ENCODE data around the gene TMEM145. TPM values are rescaled to one million over a fixed set of nuclear protein-coding genes. Genes with fewer than 3 reads are reported as not detected.
A peak's percentile ranks its signal among the peaks of the same experiment; 100 is the strongest.

TMEM145 gene
- total and polyA plus RNA-seq, 9 of the 15 experiments (the other 6 are each of a cell fraction or from before 2014, with no cell fraction given), result 0.80 to 5.5 (median 1.9) TPM; not detected in 3

DNA sequence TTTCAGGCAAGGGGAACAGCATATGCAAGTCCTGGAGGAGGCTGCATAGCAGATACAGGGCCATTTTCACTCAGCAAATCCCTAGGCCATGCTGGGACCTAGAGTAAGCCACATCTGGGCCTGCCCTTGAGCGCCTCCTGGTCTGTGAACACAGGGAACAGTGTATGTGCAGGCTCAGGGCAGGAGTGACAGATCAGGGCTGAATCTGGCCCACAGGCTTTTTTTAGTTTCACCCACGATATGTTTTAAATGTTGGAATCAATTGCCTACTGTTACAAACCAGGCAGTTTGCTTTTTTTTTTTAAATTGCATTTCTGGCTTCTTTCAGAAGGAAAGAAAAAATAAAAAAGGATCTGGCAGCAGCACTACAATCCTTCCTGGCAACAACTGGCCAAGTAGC, 1.5 kb upstream of the TMEM145 start (continued):
- TF ChIP-seq, protein P1, sequence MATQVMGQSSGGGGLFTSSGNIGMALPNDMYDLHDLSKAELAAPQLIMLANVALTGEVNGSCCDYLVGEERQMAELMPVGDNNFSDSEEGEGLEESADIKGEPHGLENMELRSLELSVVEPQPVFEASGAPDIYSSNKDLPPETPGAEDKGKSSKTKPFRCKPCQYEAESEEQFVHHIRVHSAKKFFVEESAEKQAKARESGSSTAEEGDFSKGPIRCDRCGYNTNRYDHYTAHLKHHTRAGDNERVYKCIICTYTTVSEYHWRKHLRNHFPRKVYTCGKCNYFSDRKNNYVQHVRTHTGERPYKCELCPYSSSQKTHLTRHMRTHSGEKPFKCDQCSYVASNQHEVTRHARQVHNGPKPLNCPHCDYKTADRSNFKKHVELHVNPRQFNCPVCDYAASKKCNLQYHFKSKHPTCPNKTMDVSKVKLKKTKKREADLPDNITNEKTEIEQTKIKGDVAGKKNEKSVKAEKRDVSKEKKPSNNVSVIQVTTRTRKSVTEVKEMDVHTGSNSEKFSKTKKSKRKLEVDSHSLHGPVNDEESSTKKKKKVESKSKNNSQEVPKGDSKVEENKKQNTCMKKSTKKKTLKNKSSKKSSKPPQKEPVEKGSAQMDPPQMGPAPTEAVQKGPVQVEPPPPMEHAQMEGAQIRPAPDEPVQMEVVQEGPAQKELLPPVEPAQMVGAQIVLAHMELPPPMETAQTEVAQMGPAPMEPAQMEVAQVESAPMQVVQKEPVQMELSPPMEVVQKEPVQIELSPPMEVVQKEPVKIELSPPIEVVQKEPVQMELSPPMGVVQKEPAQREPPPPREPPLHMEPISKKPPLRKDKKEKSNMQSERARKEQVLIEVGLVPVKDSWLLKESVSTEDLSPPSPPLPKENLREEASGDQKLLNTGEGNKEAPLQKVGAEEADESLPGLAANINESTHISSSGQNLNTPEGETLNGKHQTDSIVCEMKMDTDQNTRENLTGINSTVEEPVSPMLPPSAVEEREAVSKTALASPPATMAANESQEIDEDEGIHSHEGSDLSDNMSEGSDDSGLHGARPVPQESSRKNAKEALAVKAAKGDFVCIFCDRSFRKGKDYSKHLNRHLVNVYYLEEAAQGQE (IDR thresholded peaks at IDR 0.05; ENCODE audit: borderline replicate concordance), result 0 out of 2 replicates have a peak, but pooled peaks have one; percentile 23
- TF ChIP-seq, protein P1 (CRISPR knock-in tag; IDR thresholded peaks at IDR 0.05; ENCODE audit: low read depth), result no peak
- TF ChIP-seq ZNF316 (IDR thresholded peaks at IDR 0.05) (no peak), COPS2 (conservative IDR thresholded peaks at IDR 0.05) (no peak), CREM (IDR thresholded peaks at IDR 0.05; ENCODE audit: low read depth) (no peak), RAD21 (CRISPR knock-in tag; conservative IDR thresholded peaks at IDR 0.05 in 1 of 2, IDR thresholded peaks at IDR 0.05 in 1 of 2) (peak in 1 of 2 experiments; percentile 34; a peak in 2 of 4 replicates), ZNF175 (CRISPR knock-in tag; IDR thresholded peaks at IDR 0.05; ENCODE audit: low read depth) (no peak), SMARCE1 (IDR thresholded peaks at IDR 0.05) (no peak), CBX8 (IDR thresholded peaks at IDR 0.05; ENCODE audit: borderline replicate concordance, extremely low read depth, low read depth, low read length, poor library complexity, severe bottlenecking) (no peak), ZNF707 (CRISPR knock-in tag; conservative IDR thresholded peaks at IDR 0.05) (no peak), ETV5 (CRISPR knock-in tag; IDR thresholded peaks at IDR 0.05; ENCODE audit: low read depth) (no peak)
- TF ChIP-seq, protein P2, sequence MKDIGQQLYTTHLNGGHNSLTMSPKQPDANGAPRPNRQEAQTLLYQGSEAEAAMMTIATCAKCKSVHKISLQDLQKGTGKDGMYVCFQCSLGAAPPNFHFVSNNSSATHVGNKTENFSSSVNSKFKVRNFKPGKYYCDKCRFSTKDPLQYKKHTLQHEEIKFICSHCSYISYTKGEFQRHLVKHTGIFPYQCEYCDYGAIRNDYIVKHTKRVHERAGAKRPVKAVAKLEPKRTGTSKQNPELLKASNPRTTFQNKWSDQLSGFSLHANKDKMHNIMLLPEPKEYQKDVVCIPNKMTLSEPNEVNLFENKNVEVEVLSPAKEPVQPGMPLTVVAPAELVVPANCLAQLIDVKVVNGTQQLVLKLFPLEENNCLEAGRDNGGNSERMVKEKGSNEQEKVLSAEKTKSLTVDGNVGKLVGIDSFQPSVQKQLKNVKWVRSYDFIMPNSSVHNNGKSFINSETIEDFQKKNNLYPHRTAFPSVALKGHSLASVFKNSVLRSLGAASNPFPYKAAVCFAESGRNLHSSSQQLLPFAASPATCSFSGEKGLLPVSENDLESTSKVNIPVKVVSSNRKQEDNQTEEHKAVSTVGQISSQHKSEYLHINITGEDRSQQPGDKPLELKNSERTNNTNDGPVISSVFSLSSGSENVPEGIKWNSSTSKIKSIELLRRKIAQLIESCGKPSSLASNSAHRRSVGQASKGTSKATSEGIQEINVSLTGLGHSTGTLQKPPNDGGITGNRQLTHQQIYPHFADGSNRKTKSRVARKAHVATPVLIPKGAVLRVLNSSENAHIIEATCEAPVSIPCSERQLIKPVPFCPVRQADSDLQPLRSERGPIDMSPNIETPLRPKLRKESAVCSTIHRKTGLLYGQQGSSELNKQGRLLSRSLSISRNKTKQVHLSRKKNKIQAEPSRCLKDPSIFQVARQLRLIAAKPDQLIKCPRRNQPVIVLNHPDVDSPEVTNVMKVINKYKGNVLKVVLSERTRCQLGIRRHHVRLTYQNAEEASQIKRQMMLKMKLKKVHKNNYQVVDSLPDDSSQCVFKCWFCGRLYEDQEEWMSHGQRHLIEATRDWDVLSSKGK (CRISPR knock-in tag; IDR thresholded peaks at IDR 0.05), result no peak
- TF ChIP-seq, protein P3, sequence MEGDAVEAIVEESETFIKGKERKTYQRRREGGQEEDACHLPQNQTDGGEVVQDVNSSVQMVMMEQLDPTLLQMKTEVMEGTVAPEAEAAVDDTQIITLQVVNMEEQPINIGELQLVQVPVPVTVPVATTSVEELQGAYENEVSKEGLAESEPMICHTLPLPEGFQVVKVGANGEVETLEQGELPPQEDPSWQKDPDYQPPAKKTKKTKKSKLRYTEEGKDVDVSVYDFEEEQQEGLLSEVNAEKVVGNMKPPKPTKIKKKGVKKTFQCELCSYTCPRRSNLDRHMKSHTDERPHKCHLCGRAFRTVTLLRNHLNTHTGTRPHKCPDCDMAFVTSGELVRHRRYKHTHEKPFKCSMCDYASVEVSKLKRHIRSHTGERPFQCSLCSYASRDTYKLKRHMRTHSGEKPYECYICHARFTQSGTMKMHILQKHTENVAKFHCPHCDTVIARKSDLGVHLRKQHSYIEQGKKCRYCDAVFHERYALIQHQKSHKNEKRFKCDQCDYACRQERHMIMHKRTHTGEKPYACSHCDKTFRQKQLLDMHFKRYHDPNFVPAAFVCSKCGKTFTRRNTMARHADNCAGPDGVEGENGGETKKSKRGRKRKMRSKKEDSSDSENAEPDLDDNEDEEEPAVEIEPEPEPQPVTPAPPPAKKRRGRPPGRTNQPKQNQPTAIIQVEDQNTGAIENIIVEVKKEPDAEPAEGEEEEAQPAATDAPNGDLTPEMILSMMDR (IDR thresholded peaks at IDR 0.05 in 2 of 3, conservative IDR thresholded peaks at IDR 0.05 in 1 of 3; ENCODE audit: insufficient read depth in 2 of 3, low read depth in 1 of 3, low read length in 3 of 3), result peak; percentile 40 to 72 (median 50); a peak in 5 of 6 replicates

All from K562 (cell line).